HG02943 (cell line): ENCODE results near the gene ZNF722.
"Not testable (repeated sequence)": the region's sequence is repeated elsewhere in the genome, so short reads cannot be mapped to it uniquely, and the experiment has no call there.

Experiments
- ATAC-seq: cut with Tn5 transposase; IDR thresholded peaks from one replicate; pipeline ENCODE4 v1.9.1; 2021; ENCODE audit warnings: mild to moderate bottlenecking, low read depth, moderate library complexity; ENCODE audit not compliant: unreplicated experiment

The ZNF722 gene

DNA sequence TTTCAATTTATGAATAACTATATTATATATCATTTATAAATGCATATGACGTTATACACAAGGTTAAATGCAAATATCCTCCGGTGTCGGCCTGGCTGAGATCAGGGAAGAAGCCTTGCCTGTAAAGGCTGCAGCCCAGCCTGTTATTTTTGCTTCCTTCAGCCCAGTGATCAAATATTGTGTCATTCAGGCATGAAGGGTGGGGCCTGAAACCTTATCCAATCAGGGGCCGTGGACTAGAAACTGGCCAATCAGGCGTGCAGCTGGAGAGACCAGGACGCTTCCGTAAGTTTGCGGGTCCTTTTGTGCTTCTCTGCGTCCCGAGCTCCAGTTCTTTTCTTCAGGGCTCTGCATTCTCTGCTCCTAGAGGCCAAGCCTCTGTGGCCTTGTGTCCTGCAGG is at the start of gene ZNF722:
ZNF722 (plus strand) TSS at position 301 of the 400 bp plus-strand sequence. CDS start 113 bp downstream, outside the sequence.
- no peak for ATAC-seq

- ATAC-seq: no peak
These were observed 45.5 kb upstream of the ZNF722 start for GRCh38 chr7:63953181-63953580.

- no peak for ATAC-seq
These were observed 30.0 kb upstream of the ZNF722 start for GRCh38 chr7:63968629-63969028.

GRCh38 chr7:64015496-64015895 is 16.8 kb downstream of the ZNF722 start:
- ATAC-seq: not testable (repeated sequence)

GRCh38 chr7:64035388-64035787 is 36.7 kb downstream of the ZNF722 start:
- no peak for ATAC-seq

DNA sequence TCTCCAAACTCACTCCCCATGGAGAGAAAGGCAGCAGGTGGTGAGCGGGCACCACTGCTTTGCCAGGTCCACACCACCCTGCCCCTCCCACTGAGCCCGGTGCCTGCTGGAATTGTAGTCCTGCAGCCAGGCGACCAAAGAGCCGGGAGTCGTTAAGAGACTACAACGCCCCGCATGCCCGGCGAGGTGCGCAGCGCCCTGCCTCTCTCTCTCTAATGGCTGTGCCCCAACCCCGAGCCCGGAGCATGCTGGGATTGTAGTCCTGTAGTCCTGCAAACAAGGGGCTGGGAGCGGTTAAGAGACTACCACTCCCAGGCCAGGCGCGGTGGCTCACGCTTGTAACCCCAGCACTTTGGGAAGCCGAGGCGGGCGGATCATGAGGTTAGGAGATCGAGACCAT is 38.4 kb downstream of the ZNF722 start:
- ATAC-seq: no peak

GRCh38 chr7:64045301-64046040 is 46.8 kb downstream of the ZNF722 start, which contains the start of gene ZNF727:
TSS of gene ZNF727 (plus strand) at chr7:64045434. CDS start at chr7:64045622, 188 bp downstream.
- no peak for ATAC-seq

GRCh38 chr7:64046041-64046389 is 47.4 kb downstream of the ZNF722 start:
- ATAC-seq: no peak
